Measurements from ENCODE around the gene MAD1L1.

GRCh38 chr7:1928645-1929348 is 303.9 kb downstream of the MAD1L1 start:
- TF ChIP-seq, protein P1, sequence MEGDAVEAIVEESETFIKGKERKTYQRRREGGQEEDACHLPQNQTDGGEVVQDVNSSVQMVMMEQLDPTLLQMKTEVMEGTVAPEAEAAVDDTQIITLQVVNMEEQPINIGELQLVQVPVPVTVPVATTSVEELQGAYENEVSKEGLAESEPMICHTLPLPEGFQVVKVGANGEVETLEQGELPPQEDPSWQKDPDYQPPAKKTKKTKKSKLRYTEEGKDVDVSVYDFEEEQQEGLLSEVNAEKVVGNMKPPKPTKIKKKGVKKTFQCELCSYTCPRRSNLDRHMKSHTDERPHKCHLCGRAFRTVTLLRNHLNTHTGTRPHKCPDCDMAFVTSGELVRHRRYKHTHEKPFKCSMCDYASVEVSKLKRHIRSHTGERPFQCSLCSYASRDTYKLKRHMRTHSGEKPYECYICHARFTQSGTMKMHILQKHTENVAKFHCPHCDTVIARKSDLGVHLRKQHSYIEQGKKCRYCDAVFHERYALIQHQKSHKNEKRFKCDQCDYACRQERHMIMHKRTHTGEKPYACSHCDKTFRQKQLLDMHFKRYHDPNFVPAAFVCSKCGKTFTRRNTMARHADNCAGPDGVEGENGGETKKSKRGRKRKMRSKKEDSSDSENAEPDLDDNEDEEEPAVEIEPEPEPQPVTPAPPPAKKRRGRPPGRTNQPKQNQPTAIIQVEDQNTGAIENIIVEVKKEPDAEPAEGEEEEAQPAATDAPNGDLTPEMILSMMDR (IDR thresholded peaks at IDR 0.05), result no peak
- no peak for TF ChIP-seq POLR2A (IDR thresholded peaks at IDR 0.05)
